HEK293 (cell line): ENCODE results near the gene DAGLB.
A peak's percentile ranks its signal among the peaks of the same experiment; 100 is the strongest.

ENCODE experiments used
- CTCF ChIA-PET: fragments of 350-600 bp; formaldehyde crosslinking; extraction: SDS; loops from one replicate; lab custom pipeline; 2021; ENCODE audit warnings: antibody characterized with exemption; lab: Yijun Ruan, JAX
- POLR2A ChIA-PET: fragments of 300-600 bp; formaldehyde crosslinking; extraction: SDS; loops from one replicate; lab custom pipeline; 2020; ENCODE audit warnings: antibody characterized with exemption, inconsistent platforms; lab: Yijun Ruan, JAX
- H3K27ac ChIP-seq: fragments of 200-500 bp; sonication (Bioruptor generic); 2 replicates; pipeline ENCODE4 v1.5.1; 2014; ENCODE audit warnings: low read depth, low read length, control low read depth, inconsistent platforms; ENCODE audit errors: extremely low read depth
- H3K36me3 ChIP-seq, 2 experiments: fragments of 200-500 bp in 1 of 2; sonication (Bioruptor generic) in 1 of 2; 1 replicate in 1 of 2; 2 replicates in 1 of 2; pipeline ENCODE4 v1.5.1; 2014 to 2017; ENCODE audit warnings: inconsistent platforms in 2 of 2, low read length in 2 of 2; ENCODE audit not compliant: control insufficient read depth in 2 of 2, insufficient read depth in 1 of 2
- H3K4me1 ChIP-seq: fragments of 200-500 bp; sonication (Bioruptor generic); 2 replicates; pipeline ENCODE4 v1.5.1; 2014; ENCODE audit warnings: mild to moderate bottlenecking, low read length, inconsistent platforms; ENCODE audit not compliant: control insufficient read depth, insufficient read depth
- H3K4me3 ChIP-seq: 2 replicates; pipeline ENCODE4 v1.5.1; 2011; ENCODE audit warnings: low read depth, mild to moderate bottlenecking, control low read depth, low read length, moderate library complexity
- H3K9me3 ChIP-seq: fragments of 200-500 bp; sonication (Bioruptor generic); 2 replicates; pipeline ENCODE4 v1.5.1; 2014; ENCODE audit warnings: low read depth, low read length, inconsistent platforms; ENCODE audit not compliant: control insufficient read depth, insufficient read depth
- BCL11B ChIP-seq: fragments of 450-650 bp; formaldehyde crosslinking; IDR thresholded peaks from 2 replicates; pipeline ENCODE4 v1.5.1; 2016; ENCODE audit warnings: low read depth, missing biosample characterization, missing genetic modification characterization
- KLF8 ChIP-seq: fragments of 450-650 bp; formaldehyde crosslinking; IDR thresholded peaks from 2 replicates; pipeline ENCODE4 v1.5.1; 2016; ENCODE audit warnings: missing biosample characterization, missing genetic modification characterization
- MYNN ChIP-seq: fragments of 450-650 bp; formaldehyde crosslinking; IDR thresholded peaks from 2 replicates; pipeline ENCODE4 v1.5.1; 2016; ENCODE audit warnings: missing biosample characterization, missing genetic modification characterization, borderline replicate concordance
- OSR2 ChIP-seq: fragments of 450-650 bp; formaldehyde crosslinking; IDR thresholded peaks from 2 replicates; pipeline ENCODE4 v1.5.1; 2016; ENCODE audit warnings: missing biosample characterization, missing genetic modification characterization
- OVOL3 ChIP-seq: fragments of 450-650 bp; formaldehyde crosslinking; IDR thresholded peaks from 2 replicates; pipeline ENCODE4 v1.5.1; 2016; ENCODE audit warnings: missing biosample characterization, missing genetic modification characterization
- PRDM6 ChIP-seq: fragments of 450-650 bp; formaldehyde crosslinking; IDR thresholded peaks from 2 replicates; pipeline ENCODE4 v1.5.1; 2017; ENCODE audit warnings: missing biosample characterization, missing genetic modification characterization
- REPIN1 ChIP-seq: fragments of 450-650 bp; formaldehyde crosslinking; IDR thresholded peaks from 2 replicates; pipeline ENCODE4 v1.5.1; 2017; ENCODE audit warnings: missing biosample characterization, missing genetic modification characterization, low read depth
- SP7 ChIP-seq: fragments of 450-650 bp; formaldehyde crosslinking; IDR thresholded peaks from 2 replicates; pipeline ENCODE4 v1.5.1; 2016; ENCODE audit warnings: missing biosample characterization, missing genetic modification characterization
- WT1 ChIP-seq: fragments of 450-650 bp; formaldehyde crosslinking; IDR thresholded peaks from 2 replicates; pipeline ENCODE4 v1.5.1; 2016; ENCODE audit warnings: missing biosample characterization, missing genetic modification characterization
- ZBTB17 ChIP-seq: fragments of 450-650 bp; formaldehyde crosslinking; IDR thresholded peaks from 2 replicates; pipeline ENCODE4 v1.5.1; 2016; ENCODE audit warnings: missing biosample characterization, missing genetic modification characterization
- ZBTB26 ChIP-seq: fragments of 450-650 bp; formaldehyde crosslinking; optimal IDR thresholded peaks from 2 replicates; pipeline ENCODE3; 2016; ENCODE audit warnings: missing biosample characterization, mild to moderate bottlenecking, missing genetic modification characterization
- ZNF155 ChIP-seq: fragments of 450-650 bp; formaldehyde crosslinking; IDR thresholded peaks from 2 replicates; pipeline ENCODE4 v1.5.1; 2016; ENCODE audit warnings: missing biosample characterization, missing genetic modification characterization
- ZNF175 ChIP-seq: fragments of 450-650 bp; formaldehyde crosslinking; IDR thresholded peaks from 2 replicates; pipeline ENCODE4 v1.5.1; 2016; ENCODE audit warnings: missing biosample characterization, missing genetic modification characterization
- ZNF2 ChIP-seq: fragments of 450-650 bp; formaldehyde crosslinking; IDR thresholded peaks from 2 replicates; pipeline ENCODE4 v1.5.1; 2016; ENCODE audit warnings: missing biosample characterization, missing genetic modification characterization
- ZNF23 ChIP-seq: fragments of 450-650 bp; formaldehyde crosslinking; IDR thresholded peaks from 2 replicates; pipeline ENCODE4 v1.5.1; 2016; ENCODE audit warnings: missing biosample characterization, missing genetic modification characterization, borderline replicate concordance
- ZNF266 ChIP-seq: fragments of 450-650 bp; formaldehyde crosslinking; IDR thresholded peaks from 2 replicates; pipeline ENCODE4 v1.5.1; 2016; ENCODE audit warnings: missing biosample characterization, missing genetic modification characterization, low read depth
- ZNF341 ChIP-seq: fragments of 450-650 bp; formaldehyde crosslinking; IDR thresholded peaks from 2 replicates; pipeline ENCODE4; 2016; ENCODE audit warnings: low read depth, missing biosample characterization, missing genetic modification characterization
- ZNF391 ChIP-seq: fragments of 450-650 bp; formaldehyde crosslinking; IDR thresholded peaks from 2 replicates; pipeline ENCODE4 v1.5.1; 2016; ENCODE audit warnings: low read depth, missing biosample characterization, missing genetic modification characterization, borderline replicate concordance
- ZNF394 ChIP-seq: fragments of 450-650 bp; formaldehyde crosslinking; IDR thresholded peaks from 2 replicates; pipeline ENCODE4 v1.5.1; 2016; ENCODE audit warnings: missing biosample characterization, missing genetic modification characterization, mild to moderate bottlenecking, moderate library complexity, borderline replicate concordance
- ZNF433 ChIP-seq: fragments of 450-650 bp; formaldehyde crosslinking; IDR thresholded peaks from 2 replicates; pipeline ENCODE4 v1.5.1; 2016; ENCODE audit warnings: missing biosample characterization, missing genetic modification characterization, low read depth
- ZNF488 ChIP-seq: fragments of 450-650 bp; formaldehyde crosslinking; IDR thresholded peaks from 2 replicates; pipeline ENCODE4 v1.5.1; 2016; ENCODE audit warnings: missing biosample characterization, missing genetic modification characterization
- ZNF585B ChIP-seq: fragments of 450-650 bp; formaldehyde crosslinking; IDR thresholded peaks from 2 replicates; pipeline ENCODE4 v1.5.1; 2016; ENCODE audit warnings: missing biosample characterization, missing genetic modification characterization
- ZNF610 ChIP-seq: fragments of 450-650 bp; formaldehyde crosslinking; IDR thresholded peaks from 2 replicates; pipeline ENCODE4 v1.5.1; 2016; ENCODE audit warnings: missing biosample characterization, missing genetic modification characterization, borderline replicate concordance
- ZNF776 ChIP-seq: fragments of 450-650 bp; formaldehyde crosslinking; IDR thresholded peaks from 2 replicates; pipeline ENCODE4 v1.5.0; 2017; ENCODE audit warnings: missing biosample characterization, missing genetic modification characterization, borderline replicate concordance
- ZSCAN23 ChIP-seq: fragments of 450-650 bp; formaldehyde crosslinking; IDR thresholded peaks from 2 replicates; pipeline ENCODE4 v1.5.1; 2016; ENCODE audit warnings: missing biosample characterization, missing genetic modification characterization

Gene DAGLB

GRCh38 chr7:6386779-6387178, 61.0 kb downstream of the DAGLB start:
- Histone ChIP-seq H3K4me3 (no peak overlapping the region), H3K4me1 (peaks cover 10% of the 10 kb centered on the region), H3K27ac (no peak overlapping the region), H3K9me3 (no peaks in the 10 kb centered on the region), H3K36me3 (peaks cover 23 to 29% of the 10 kb centered on the region in 2 experiments; a peak in 2 of 3 replicates)
- CTCF ChIA-PET = interaction anchor here (0.6 kb wide), 1 partner anchor 184 kb away, joined by 3 read pairs; no protein-coding TSS in a partner anchor
- POLR2A ChIA-PET = no interaction called here
- TF ChIP-seq ZNF23 (tag by site-specific recombination) (no peak), PRDM6 (tag by site-specific recombination) (no peak), BCL11B (no peak), OVOL3 (tag by site-specific recombination) (no peak), ZNF776 (no peak), ZNF266 (tag by site-specific recombination) (no peak), MYNN (no peak), ZNF341 (tag by site-specific recombination) (no peak), ZSCAN23 (no peak)

GRCh38 chr7:6385909-6386560, 61.7 kb downstream of the DAGLB start:
- no peak for TF ChIP-seq ZNF155 (tag by site-specific recombination)
- TF ChIP-seq ZBTB26 (tag by site-specific recombination) = peak; percentile 5
- TF ChIP-seq ZNF394 (tag by site-specific recombination) = no peak
- TF ChIP-seq ZNF585B = no peak
- TF ChIP-seq REPIN1 (tag by site-specific recombination) = no peak
- TF ChIP-seq ZNF2 = no peak
- TF ChIP-seq ZNF175 (tag by site-specific recombination) = no peak
- POLR2A ChIA-PET = interaction anchor here (0.7 to 0.9 kb wide), 2 partner anchors 62 to 225 kb away, joined by 3 read pairs; partner anchors contain the start of gene DAGLB
- H3K36me3 ChIP-seq = peaks cover 22 to 23% of the 10 kb centered on the region in 2 experiments; a peak in 2 of 3 replicates
- CTCF ChIA-PET = interaction anchor here (0.6 kb wide), 2 partner anchors 103 to 226 kb away, joined by 3 read pairs; no protein-coding TSS in a partner anchor
- H3K27ac ChIP-seq = peak overlapping the region; percentile 1; the same call in 1 of the 2 replicates
- peaks cover 10% of the 10 kb centered on the region for H3K4me1 ChIP-seq
- no peak overlapping the region for H3K4me3 ChIP-seq
- no peaks in the 10 kb centered on the region for H3K9me3 ChIP-seq

- POLR2A ChIA-PET = interaction anchor here (0.7 to 0.9 kb wide), 2 partner anchors 9 to 63 kb away, joined by 3 read pairs; partner anchors contain the start of gene DAGLB
- TF ChIP-seq ZNF391 (no peak), SP7 (tag by site-specific recombination) (peak; percentile 77), ZNF488 (tag by site-specific recombination) (no peak), WT1 (tag by site-specific recombination) (peak; percentile 46; the same call in 1 of the 2 replicates), OSR2 (tag by site-specific recombination) (peak; percentile 86), ZBTB17 (tag by site-specific recombination) (peak; percentile 62), ZNF610 (tag by site-specific recombination) (no peak), ZNF266 (tag by site-specific recombination) (no peak), KLF8 (tag by site-specific recombination) (peak; percentile 49; the same call in 1 of the 2 replicates), PRDM6 (tag by site-specific recombination) (peak; percentile 85), ZNF433 (tag by site-specific recombination) (no peak)
These were observed 62.5 kb downstream of the DAGLB start for GRCh38 chr7:6385110-6385781.

More at GRCh38 chr7:6385110-6385781, 62.5 kb downstream of the DAGLB start:
- CTCF ChIA-PET = interaction anchor here (0.6 kb wide), 1 partner anchor 225 kb away, joined by 3 read pairs; no protein-coding TSS in a partner anchor
- no peaks in the 10 kb centered on the region for H3K9me3 ChIP-seq
- peak overlapping the region; percentile 1; the same call in 1 of the 2 replicates for H3K27ac ChIP-seq
- peaks cover 10% of the 10 kb centered on the region for H3K4me1 ChIP-seq
- H3K4me3 ChIP-seq = no peak overlapping the region
- H3K36me3 ChIP-seq = peaks cover 16 to 22% of the 10 kb centered on the region in 2 experiments; a peak in 2 of 3 replicates
